Fibroblast of lung (primary cell): ENCODE results near the gene KLHL41.

ENCODE experiments used
- EZH2 ChIP-seq: IDR thresholded peaks from 2 replicates; pipeline ENCODE4 v1.5.1; 2012; ENCODE audit warnings: low read length, control low read depth, mild to moderate bottlenecking; ENCODE audit errors: missing control alignments
- TF ChIP-seq, protein P1 (sequence below), 2 donors: IDR thresholded peaks in 1 of 2; conservative IDR thresholded peaks in 1 of 2; 1 replicate in 1 of 2; 2 replicates in 1 of 2; pipeline ENCODE4 v1.5.1; 2011 to 2012; ENCODE audit warnings: low read length in 2 of 2, control low read depth in 1 of 2, inconsistent platforms in 1 of 2, low read depth in 1 of 2, mild to moderate bottlenecking in 1 of 2

DNA sequence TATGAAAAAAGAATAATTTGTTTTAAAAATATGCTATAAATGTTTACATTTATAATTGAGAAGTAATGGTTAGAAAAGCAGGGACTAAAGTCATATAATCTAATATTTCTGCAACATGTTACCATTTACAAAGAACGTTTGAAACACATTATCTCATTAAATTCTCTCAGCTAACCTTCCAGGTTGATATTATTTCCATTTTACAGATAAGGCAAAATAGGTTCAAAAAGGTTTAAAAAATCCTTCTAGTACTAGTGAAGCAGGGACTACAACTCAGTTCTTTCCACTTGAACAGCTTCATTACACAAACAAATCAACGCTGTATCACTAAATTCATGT lies 63.3 kb downstream of the KLHL41 start:
- TF ChIP-seq, protein P1, sequence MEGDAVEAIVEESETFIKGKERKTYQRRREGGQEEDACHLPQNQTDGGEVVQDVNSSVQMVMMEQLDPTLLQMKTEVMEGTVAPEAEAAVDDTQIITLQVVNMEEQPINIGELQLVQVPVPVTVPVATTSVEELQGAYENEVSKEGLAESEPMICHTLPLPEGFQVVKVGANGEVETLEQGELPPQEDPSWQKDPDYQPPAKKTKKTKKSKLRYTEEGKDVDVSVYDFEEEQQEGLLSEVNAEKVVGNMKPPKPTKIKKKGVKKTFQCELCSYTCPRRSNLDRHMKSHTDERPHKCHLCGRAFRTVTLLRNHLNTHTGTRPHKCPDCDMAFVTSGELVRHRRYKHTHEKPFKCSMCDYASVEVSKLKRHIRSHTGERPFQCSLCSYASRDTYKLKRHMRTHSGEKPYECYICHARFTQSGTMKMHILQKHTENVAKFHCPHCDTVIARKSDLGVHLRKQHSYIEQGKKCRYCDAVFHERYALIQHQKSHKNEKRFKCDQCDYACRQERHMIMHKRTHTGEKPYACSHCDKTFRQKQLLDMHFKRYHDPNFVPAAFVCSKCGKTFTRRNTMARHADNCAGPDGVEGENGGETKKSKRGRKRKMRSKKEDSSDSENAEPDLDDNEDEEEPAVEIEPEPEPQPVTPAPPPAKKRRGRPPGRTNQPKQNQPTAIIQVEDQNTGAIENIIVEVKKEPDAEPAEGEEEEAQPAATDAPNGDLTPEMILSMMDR (conservative IDR thresholded peaks at IDR 0.05 in 1 of 2, IDR thresholded peaks at IDR 0.05 in 1 of 2; ENCODE audit: low read depth in 1 of 2, low read length in 2 of 2): no peak
- no peak for TF ChIP-seq EZH2
